GM21576 (cell line): ENCODE measurements around the gene LENEP.
A peak's percentile ranks its signal among the peaks of the same experiment; 100 is the strongest.

Experiments
- ATAC-seq: cut with Tn5 transposase; IDR thresholded peaks from one replicate; pipeline ENCODE4 v1.9.1; 2021; ENCODE audit warnings: mild to moderate bottlenecking, moderate library complexity; ENCODE audit not compliant: unreplicated experiment

Gene LENEP

GRCh38 chr1:154960446-154961136 is 32.8 kb upstream of the LENEP start:
- no peak for ATAC-seq

GRCh38 chr1:154961207-154962155 is 31.9 kb upstream of the LENEP start, which contains the start of gene PYGO2:
Gene PYGO2 (minus strand): TSS chr1:154961782. CDS start chr1:154961576, 206 bp downstream.
- ATAC-seq = peak; percentile 71

GRCh38 chr1:154962156-154962749 is 31.1 kb upstream of the LENEP start:
- peak; percentile 3 for ATAC-seq

- ATAC-seq = no peak
Measured at GRCh38 chr1:154962795-154963330, 30.5 kb upstream of the LENEP start.

- no peak for ATAC-seq
Measured at GRCh38 chr1:154963643-154964042, 29.7 kb upstream of the LENEP start.

GRCh38 chr1:154964359-154964758 is 29.0 kb upstream of the LENEP start:
- no peak for ATAC-seq

GRCh38 chr1:154966111-154966510 is 27.3 kb upstream of the LENEP start:
- ATAC-seq = no peak

- no peak for ATAC-seq
Measured at GRCh38 chr1:154967331-154967950, 25.9 kb upstream of the LENEP start.

- ATAC-seq = no peak
Measured at GRCh38 chr1:154968731-154969130, 24.7 kb upstream of the LENEP start.

- no peak for ATAC-seq
Measured at GRCh38 chr1:154969246-154969645, 24.1 kb upstream of the LENEP start.

- ATAC-seq = no peak
Measured at GRCh38 chr1:154969860-154970452, 23.4 kb upstream of the LENEP start.

- ATAC-seq = no peak
Measured at GRCh38 chr1:154970631-154971340, 22.6 kb upstream of the LENEP start, which contains the start of gene SHC1. Gene SHC1 (minus strand): TSS chr1:154970747. CDS start chr1:154970526, 221 bp downstream.

GRCh38 chr1:154971341-154971998 is 21.9 kb upstream of the LENEP start:
- ATAC-seq = no peak

GRCh38 chr1:154972213-154972516 is 21.2 kb upstream of the LENEP start:
- no peak for ATAC-seq

- ATAC-seq = no peak
Measured at GRCh38 chr1:154972517-154973343, 20.7 kb upstream of the LENEP start.

- ATAC-seq = peak; percentile 22
Measured at GRCh38 chr1:154973344-154974101, 19.9 kb upstream of the LENEP start.

- ATAC-seq = peak; percentile 73
Measured at GRCh38 chr1:154974102-154974807, 19.1 kb upstream of the LENEP start, which contains the start of gene CKS1B. Gene CKS1B (plus strand): TSS chr1:154974681. CDS start chr1:154974746, 65 bp downstream.
